ENCODE data around the gene DHRS11.

The DHRS11 gene

GRCh38 chr17:36616061-36617029, 24.7 kb downstream of the DHRS11 start:
- no peak for DNase-seq

- DNase-seq = no peak
These were observed 26.1 kb downstream of the DHRS11 start for GRCh38 chr17:36617773-36618172.

GRCh38 chr17:36623281-36623680, 31.6 kb downstream of the DHRS11 start:
- DNase-seq = no peak

- DNase-seq = no peak
These were observed 33.5 kb downstream of the DHRS11 start for GRCh38 chr17:36625188-36625587.

- no peak for DNase-seq
These were observed 35.4 kb downstream of the DHRS11 start for GRCh38 chr17:36627101-36627500.

- DNase-seq = no peak
These were observed 36.9 kb downstream of the DHRS11 start for GRCh38 chr17:36628576-36628975.

- DNase-seq = no peak
These were observed 37.7 kb downstream of the DHRS11 start for GRCh38 chr17:36629252-36629847.

- DNase-seq = no peak
These were observed 38.4 kb downstream of the DHRS11 start for GRCh38 chr17:36629970-36630502.

GRCh38 chr17:36631022-36631421, 39.3 kb downstream of the DHRS11 start:
- no peak for DNase-seq

- no peak for DNase-seq
These were observed 41.5 kb downstream of the DHRS11 start for GRCh38 chr17:36632916-36633771.

GRCh38 chr17:36640346-36640745, 48.7 kb downstream of the DHRS11 start:
- DNase-seq = no peak

GRCh38 chr17:36640836-36641235, 49.2 kb downstream of the DHRS11 start:
- no peak for DNase-seq

GRCh38 chr17:36641331-36641876, 49.7 kb downstream of the DHRS11 start:
- DNase-seq = no peak

- DNase-seq = no peak
These were observed 50.5 kb downstream of the DHRS11 start for GRCh38 chr17:36641877-36642845.

- DNase-seq = no peak
These were observed 51.5 kb downstream of the DHRS11 start for GRCh38 chr17:36643086-36643685.

GRCh38 chr17:36645422-36645821, 53.7 kb downstream of the DHRS11 start:
- no peak for DNase-seq

- DNase-seq = no peak
These were observed 56.0 kb downstream of the DHRS11 start for GRCh38 chr17:36647636-36648035.

GRCh38 chr17:36650096-36650775, 58.6 kb downstream of the DHRS11 start:
- DNase-seq = no peak

Data from NCI-H187 treated with DMSO at 0.1 percent for 48 hours (cell line).